Loucy (cell line): Measurements from ENCODE around the gene LRBA.

ENCODE experiments used
- H2AFZ ChIP-seq: fragments of 200-600 bp; sonication (generic); 2 replicates; pipeline ENCODE4 v1.6.0; 2016; ENCODE audit warnings: antibody characterized with exemption, mild to moderate bottlenecking, low read length, moderate library complexity
- H3F3A ChIP-seq: fragments of 200-600 bp; 2 replicates; pipeline ENCODE4 v1.6.0; 2016; ENCODE audit warnings: antibody characterized with exemption, low read depth, mild to moderate bottlenecking
- H3K27me3 ChIP-seq: fragments of 200-600 bp; sonication (generic); 2 replicates; pipeline ENCODE4 v1.6.1; 2014; ENCODE audit warnings: low read length, mild to moderate bottlenecking; ENCODE audit not compliant: insufficient read depth, poor library complexity, severe bottlenecking
- H3K36me3 ChIP-seq: fragments of 200-600 bp; sonication (generic); 2 replicates; pipeline ENCODE4 v1.6.1; 2016; ENCODE audit warnings: low read length; ENCODE audit not compliant: insufficient read depth
- H3K4me1 ChIP-seq: fragments of 200-600 bp; sonication (generic); 2 replicates; pipeline ENCODE4 v1.5.1; 2014; ENCODE audit warnings: low read length, mild to moderate bottlenecking; ENCODE audit not compliant: insufficient read depth, poor library complexity, severe bottlenecking
- H3K4me2 ChIP-seq: fragments of 200-600 bp; sonication (generic); 2 replicates; pipeline ENCODE4 v1.6.0; 2014; ENCODE audit warnings: antibody characterized with exemption, low read length, low read depth, mild to moderate bottlenecking; ENCODE audit not compliant: poor library complexity, severe bottlenecking
- H3K4me3 ChIP-seq: fragments of 200-600 bp; sonication (generic); 2 replicates; pipeline ENCODE4 v1.5.1; 2014; ENCODE audit warnings: low read length, mild to moderate bottlenecking, mixed read lengths; ENCODE audit not compliant: poor library complexity, severe bottlenecking
- H3K79me2 ChIP-seq: fragments of 200-600 bp; sonication (generic); 2 replicates; pipeline ENCODE4 v1.6.1; 2014; ENCODE audit warnings: low read length; ENCODE audit not compliant: insufficient read depth
- H3K9ac ChIP-seq: fragments of 200-600 bp; sonication (generic); 2 replicates; pipeline ENCODE4 v1.6.0; 2014; ENCODE audit warnings: mild to moderate bottlenecking, low read depth, low read length, moderate library complexity; ENCODE audit not compliant: poor library complexity, severe bottlenecking
- H3K9me2 ChIP-seq: fragments of 200-600 bp; sonication (generic); replicated peaks from 2 replicates; pipeline ENCODE4 v1.6.1; 2016; ENCODE audit warnings: low read depth, low read length, mixed read lengths
- H3K9me3 ChIP-seq: fragments of 200-600 bp; sonication (generic); 2 replicates; pipeline ENCODE4 v1.6.1; 2014; ENCODE audit warnings: mild to moderate bottlenecking, antibody characterized with exemption, low read length, low read depth; ENCODE audit not compliant: insufficient read depth
- H4K20me1 ChIP-seq: fragments of 200-600 bp; sonication (generic); 2 replicates; pipeline ENCODE4 v1.6.0; 2014; ENCODE audit warnings: antibody characterized with exemption, low read length, mild to moderate bottlenecking; ENCODE audit not compliant: insufficient read depth, poor library complexity, severe bottlenecking
- CTCF ChIP-seq: fragments of 200-600 bp; sonication (generic); conservative IDR thresholded peaks from 2 replicates; pipeline ENCODE4 v1.5.1; 2014; ENCODE audit warnings: mild to moderate bottlenecking, antibody characterized with exemption, low read length
- EZH2phosphoT487 ChIP-seq: fragments of 200-600 bp; IDR thresholded peaks from 2 replicates; pipeline ENCODE4 v1.6.1; 2018; ENCODE audit warnings: antibody characterized with exemption, mild to moderate bottlenecking, moderate library complexity, borderline replicate concordance

Gene LRBA

GRCh38 chr4:150962245-150962644, 52.8 kb downstream of the LRBA start:
- Histone ChIP-seq H3K9me3 (no peaks in the 10 kb centered on the region), H2AFZ (no peak overlapping the region), H3K9me2 (no peaks in the 10 kb centered on the region), H3K27me3 (no peaks in the 10 kb centered on the region), H3K79me2 (peaks cover 22% of the 10 kb centered on the region), H3K4me1 (no peaks in the 10 kb centered on the region), H3F3A (no peaks in the 10 kb centered on the region), H4K20me1 (peaks cover 3% of the 10 kb centered on the region), H3K4me2 (no peak overlapping the region), H3K36me3 (no peaks in the 10 kb centered on the region), H3K9ac (no peak overlapping the region), H3K4me3 (no peak overlapping the region)
- TF ChIP-seq CTCF (no peak), EZH2phosphoT487 (no peak)

- H3K79me2 ChIP-seq: peaks cover 19% of the 10 kb centered on the region
- no peaks in the 10 kb centered on the region for H3F3A ChIP-seq
- H4K20me1 ChIP-seq: peaks cover 3% of the 10 kb centered on the region
- no peak overlapping the region for H3K9ac ChIP-seq
- no peaks in the 10 kb centered on the region for H3K9me3 ChIP-seq
- H2AFZ ChIP-seq: no peak overlapping the region
- H3K4me1 ChIP-seq: no peaks in the 10 kb centered on the region
- no peak overlapping the region for H3K4me2 ChIP-seq
- no peaks in the 10 kb centered on the region for H3K36me3 ChIP-seq
- H3K9me2 ChIP-seq: no peaks in the 10 kb centered on the region
- H3K27me3 ChIP-seq: no peaks in the 10 kb centered on the region
- TF ChIP-seq EZH2phosphoT487 (no peak), CTCF (no peak)
- H3K4me3 ChIP-seq: no peak overlapping the region
Observed at GRCh38 chr4:150961566-150961965, 53.5 kb downstream of the LRBA start.

- no peak overlapping the region for H2AFZ ChIP-seq
- no peak overlapping the region for H3K9ac ChIP-seq
- H3K27me3 ChIP-seq: no peaks in the 10 kb centered on the region
- H3K36me3 ChIP-seq: no peaks in the 10 kb centered on the region
- H3K4me3 ChIP-seq: no peak overlapping the region
- TF ChIP-seq CTCF (peak; percentile 59), EZH2phosphoT487 (no peak)
- H3K79me2 ChIP-seq: peaks cover 12% of the 10 kb centered on the region
- no peaks in the 10 kb centered on the region for H3F3A ChIP-seq
- no peak overlapping the region for H3K4me2 ChIP-seq
- H3K9me2 ChIP-seq: no peaks in the 10 kb centered on the region
- no peaks in the 10 kb centered on the region for H3K4me1 ChIP-seq
- H4K20me1 ChIP-seq: peaks cover 3% of the 10 kb centered on the region
- no peaks in the 10 kb centered on the region for H3K9me3 ChIP-seq
Observed at GRCh38 chr4:150960818-150961217, 54.3 kb downstream of the LRBA start.
